HepG2 (cell line): ENCODE results near the gene TOP2A. TPM values are rescaled to one million over a fixed set of nuclear protein-coding genes. Genes with fewer than 3 reads are reported as not detected.

Source experiments
- ARHGAP35 ChIP-seq: sonication (generic); formaldehyde crosslinking; IDR thresholded peaks from 2 replicates; pipeline ENCODE4 v1.9.0; 2022; ENCODE audit warnings: mild to moderate bottlenecking, inconsistent platforms, moderate library complexity, missing genetic modification reagents, borderline replicate concordance
- ATAD3A ChIP-seq: sonication (generic); formaldehyde crosslinking; IDR thresholded peaks from 2 replicates; pipeline ENCODE4 v1.4.0; 2020; ENCODE audit warnings: missing genetic modification reagents
- FOXM1 ChIP-seq: sonication (generic); formaldehyde crosslinking; IDR thresholded peaks from 2 replicates; pipeline ENCODE4 v1.5.0; 2020; ENCODE audit warnings: missing genetic modification reagents
- MED13 ChIP-seq: sonication (generic); formaldehyde crosslinking; IDR thresholded peaks from 2 replicates; pipeline ENCODE4 v1.5.0; 2020; ENCODE audit warnings: missing genetic modification reagents
- NONO ChIP-seq, 2 experiments: fragments of 450-650 bp in 1 of 2; sonication (generic) in 1 of 2; formaldehyde crosslinking in 1 of 2; IDR thresholded peaks in 1 of 2; conservative IDR thresholded peaks in 1 of 2; 2 replicates each; pipeline versions ENCODE4 v1.6.1 to v1.8.0; 2017 to 2022; ENCODE audit warnings: mild to moderate bottlenecking in 1 of 2, missing genetic modification reagents in 1 of 2, moderate library complexity in 1 of 2
- RORA ChIP-seq: sonication (generic); formaldehyde crosslinking; IDR thresholded peaks from 2 replicates; pipeline ENCODE4 v1.5.0; 2020; ENCODE audit warnings: mild to moderate bottlenecking, missing genetic modification reagents, moderate library complexity
- SRSF9 ChIP-seq: fragments of 200-400 bp; formaldehyde crosslinking; IDR thresholded peaks from 2 replicates; pipeline ENCODE4 v1.6.1; 2018; ENCODE audit warnings: borderline replicate concordance, mild to moderate bottlenecking, low read depth, low read length; ENCODE audit not compliant: insufficient read depth, poor library complexity, severe bottlenecking
- TOE1 ChIP-seq: sonication (generic); formaldehyde crosslinking; IDR thresholded peaks from 2 replicates; pipeline ENCODE4 v1.4.0; 2020; ENCODE audit warnings: mild to moderate bottlenecking, missing genetic modification reagents
- ZMYM4 ChIP-seq: sonication (generic); formaldehyde crosslinking; IDR thresholded peaks from 2 replicates; pipeline ENCODE4 v1.8.1; 2023; ENCODE audit warnings: mild to moderate bottlenecking, missing genetic modification reagents
- ZNF138 ChIP-seq: sonication (generic); formaldehyde crosslinking; IDR thresholded peaks from 2 replicates; pipeline ENCODE4 v1.5.0; 2020; ENCODE audit warnings: mild to moderate bottlenecking, low read depth, missing genetic modification reagents
- ZNF652 ChIP-seq: IDR thresholded peaks from 2 replicates; pipeline ENCODE4 v1.6.1; 2016; ENCODE audit warnings: low read depth, borderline replicate concordance
- polyA plus RNA-seq, 8 experiments: library from polyadenylated mRNA; depleted of rRNA in 3 of 8; stranded (reverse) in 7 of 8; unstranded in 1 of 8; fragments of >200 nt; fragmentation: Illumina TruSeq in 4 of 8; extraction: Trizol in 4 of 8; gene quantifications; 2 replicates each; pipeline versions ENCODE4 v1.2.1 to v1.2.3, GENCODE V29; 2011 to 2016; ENCODE audit warnings: low read depth in 4 of 8, missing spikeins in 1 of 8, mixed read lengths in 1 of 8; ENCODE audit not compliant: insufficient read depth in 1 of 8
- total RNA-seq, 5 experiments: library from RNA; depleted of rRNA; stranded (reverse); fragments of >200 nt; fragmentation: Illumina TruSeq; extraction: Trizol; gene quantifications; 2 replicates each; pipeline ENCODE4 v1.2.3, GENCODE V29; 2016; ENCODE audit warnings: low read depth in 1 of 5
- TF ChIP-seq, protein P1 (sequence below): sonication (generic); formaldehyde crosslinking; IDR thresholded peaks from 2 replicates; pipeline ENCODE4 v1.4.0; 2020; ENCODE audit warnings: mild to moderate bottlenecking, missing genetic modification reagents, borderline replicate concordance
- TF ChIP-seq, protein P2 (sequence below): sonication (generic); formaldehyde crosslinking; IDR thresholded peaks from 2 replicates; pipeline ENCODE4 v1.5.0; 2020; ENCODE audit warnings: mild to moderate bottlenecking, missing genetic modification reagents
- TF ChIP-seq, protein P3 (sequence below): sonication (generic); formaldehyde crosslinking; IDR thresholded peaks from 2 replicates; pipeline ENCODE4 v1.8.0; 2022; ENCODE audit warnings: mild to moderate bottlenecking, missing genetic modification reagents; ENCODE audit not compliant: insufficient replicate concordance
- TF ChIP-seq, protein P4 (sequence below): sonication (generic); formaldehyde crosslinking; IDR thresholded peaks from 2 replicates; pipeline ENCODE4 v1.5.0; 2020; ENCODE audit warnings: missing genetic modification reagents

The TOP2A gene
- total and polyA plus RNA-seq, 2 of the 13 experiments (the other 11 are each of a cell fraction or from before 2014, with no cell fraction given) = 108 to 327 TPM

DNA sequence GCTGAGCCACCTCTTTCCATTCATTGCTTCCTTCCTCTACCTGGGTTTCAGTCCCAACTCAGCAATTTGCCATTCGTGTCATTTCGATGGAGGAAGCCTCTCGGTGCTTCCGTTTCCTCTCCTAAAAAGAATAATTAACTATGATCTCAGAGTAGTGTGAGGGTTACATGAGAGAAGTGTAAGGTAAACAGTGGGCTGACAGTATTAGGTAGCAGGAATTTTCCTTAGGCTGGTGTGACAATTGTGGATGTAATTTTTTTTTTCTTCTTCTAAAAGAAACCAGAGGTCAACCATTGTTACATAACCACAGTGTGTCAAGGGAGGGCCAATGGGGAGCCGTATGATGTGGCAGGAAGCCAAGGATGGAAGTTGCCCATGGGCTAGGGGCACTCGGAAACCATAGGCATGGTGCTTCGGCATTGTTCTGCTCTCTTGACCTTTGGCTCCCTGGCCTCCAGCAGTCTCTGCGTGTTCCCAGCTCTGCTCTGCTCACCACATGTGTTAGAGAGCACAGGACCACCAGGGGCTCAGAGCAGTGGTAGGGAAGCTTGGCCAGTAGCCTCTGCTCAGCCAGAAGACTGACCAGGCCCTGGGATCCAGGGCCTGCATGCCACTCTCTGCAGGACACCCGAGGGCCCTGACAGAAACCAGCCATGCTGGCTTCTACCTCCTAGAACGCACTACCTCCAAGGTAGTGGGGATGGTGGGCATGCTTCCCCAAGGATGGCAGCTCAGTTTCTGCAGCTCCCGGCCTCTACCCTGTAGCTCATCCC, 2.0 kb upstream of the TOP2A start (continued):
- TF ChIP-seq, protein P1, sequence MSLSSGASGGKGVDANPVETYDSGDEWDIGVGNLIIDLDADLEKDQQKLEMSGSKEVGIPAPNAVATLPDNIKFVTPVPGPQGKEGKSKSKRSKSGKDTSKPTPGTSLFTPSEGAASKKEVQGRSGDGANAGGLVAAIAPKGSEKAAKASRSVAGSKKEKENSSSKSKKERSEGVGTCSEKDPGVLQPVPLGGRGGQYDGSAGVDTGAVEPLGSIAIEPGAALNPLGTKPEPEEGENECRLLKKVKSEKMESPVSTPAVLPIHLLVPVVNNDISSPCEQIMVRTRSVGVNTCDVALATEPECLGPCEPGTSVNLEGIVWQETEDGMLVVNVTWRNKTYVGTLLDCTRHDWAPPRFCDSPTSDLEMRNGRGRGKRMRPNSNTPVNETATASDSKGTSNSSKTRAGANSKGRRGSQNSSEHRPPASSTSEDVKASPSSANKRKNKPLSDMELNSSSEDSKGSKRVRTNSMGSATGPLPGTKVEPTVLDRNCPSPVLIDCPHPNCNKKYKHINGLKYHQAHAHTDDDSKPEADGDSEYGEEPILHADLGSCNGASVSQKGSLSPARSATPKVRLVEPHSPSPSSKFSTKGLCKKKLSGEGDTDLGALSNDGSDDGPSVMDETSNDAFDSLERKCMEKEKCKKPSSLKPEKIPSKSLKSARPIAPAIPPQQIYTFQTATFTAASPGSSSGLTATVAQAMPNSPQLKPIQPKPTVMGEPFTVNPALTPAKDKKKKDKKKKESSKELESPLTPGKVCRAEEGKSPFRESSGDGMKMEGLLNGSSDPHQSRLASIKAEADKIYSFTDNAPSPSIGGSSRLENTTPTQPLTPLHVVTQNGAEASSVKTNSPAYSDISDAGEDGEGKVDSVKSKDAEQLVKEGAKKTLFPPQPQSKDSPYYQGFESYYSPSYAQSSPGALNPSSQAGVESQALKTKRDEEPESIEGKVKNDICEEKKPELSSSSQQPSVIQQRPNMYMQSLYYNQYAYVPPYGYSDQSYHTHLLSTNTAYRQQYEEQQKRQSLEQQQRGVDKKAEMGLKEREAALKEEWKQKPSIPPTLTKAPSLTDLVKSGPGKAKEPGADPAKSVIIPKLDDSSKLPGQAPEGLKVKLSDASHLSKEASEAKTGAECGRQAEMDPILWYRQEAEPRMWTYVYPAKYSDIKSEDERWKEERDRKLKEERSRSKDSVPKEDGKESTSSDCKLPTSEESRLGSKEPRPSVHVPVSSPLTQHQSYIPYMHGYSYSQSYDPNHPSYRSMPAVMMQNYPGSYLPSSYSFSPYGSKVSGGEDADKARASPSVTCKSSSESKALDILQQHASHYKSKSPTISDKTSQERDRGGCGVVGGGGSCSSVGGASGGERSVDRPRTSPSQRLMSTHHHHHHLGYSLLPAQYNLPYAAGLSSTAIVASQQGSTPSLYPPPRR (CRISPR knock-in tag) = peak; percentile 80; the same call in 1 of the 2 replicates
- TF ChIP-seq MED13 (CRISPR knock-in tag) = peak; percentile 27; the same call in 1 of the 2 replicates
- TF ChIP-seq ATAD3A = no peak
- TF ChIP-seq ZNF138 (CRISPR knock-in tag) = peak; percentile 78; the same call in 1 of the 2 replicates
- 0 out of 2 replicates have a peak, but pooled peaks have one; percentile 54 for TF ChIP-seq ZNF652
- TF ChIP-seq SRSF9 = no peak
- 0 out of 2 replicates have a peak, but pooled peaks have one; percentile 62 for TF ChIP-seq TOE1
- TF ChIP-seq RORA = no peak
- TF ChIP-seq, protein P2, sequence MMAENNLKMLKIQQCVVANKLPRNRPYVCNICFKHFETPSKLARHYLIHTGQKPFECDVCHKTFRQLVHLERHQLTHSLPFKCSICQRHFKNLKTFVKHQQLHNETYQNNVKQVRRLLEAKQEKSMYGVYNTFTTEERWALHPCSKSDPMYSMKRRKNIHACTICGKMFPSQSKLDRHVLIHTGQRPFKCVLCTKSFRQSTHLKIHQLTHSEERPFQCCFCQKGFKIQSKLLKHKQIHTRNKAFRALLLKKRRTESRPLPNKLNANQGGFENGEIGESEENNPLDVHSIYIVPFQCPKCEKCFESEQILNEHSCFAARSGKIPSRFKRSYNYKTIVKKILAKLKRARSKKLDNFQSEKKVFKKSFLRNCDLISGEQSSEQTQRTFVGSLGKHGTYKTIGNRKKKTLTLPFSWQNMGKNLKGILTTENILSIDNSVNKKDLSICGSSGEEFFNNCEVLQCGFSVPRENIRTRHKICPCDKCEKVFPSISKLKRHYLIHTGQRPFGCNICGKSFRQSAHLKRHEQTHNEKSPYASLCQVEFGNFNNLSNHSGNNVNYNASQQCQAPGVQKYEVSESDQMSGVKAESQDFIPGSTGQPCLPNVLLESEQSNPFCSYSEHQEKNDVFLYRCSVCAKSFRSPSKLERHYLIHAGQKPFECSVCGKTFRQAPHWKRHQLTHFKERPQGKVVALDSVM (CRISPR knock-in tag) = peak; percentile 47
- TF ChIP-seq NONO (IDR thresholded peaks at IDR 0.05) = no peak
- peak; percentile 81; the same call in 1 of the 2 replicates for TF ChIP-seq NONO (CRISPR knock-in tag; conservative IDR thresholded peaks at IDR 0.05)
- TF ChIP-seq ZMYM4 (CRISPR knock-in tag) = peak; percentile 88
- no peak for TF ChIP-seq ARHGAP35
- TF ChIP-seq, protein P3, sequence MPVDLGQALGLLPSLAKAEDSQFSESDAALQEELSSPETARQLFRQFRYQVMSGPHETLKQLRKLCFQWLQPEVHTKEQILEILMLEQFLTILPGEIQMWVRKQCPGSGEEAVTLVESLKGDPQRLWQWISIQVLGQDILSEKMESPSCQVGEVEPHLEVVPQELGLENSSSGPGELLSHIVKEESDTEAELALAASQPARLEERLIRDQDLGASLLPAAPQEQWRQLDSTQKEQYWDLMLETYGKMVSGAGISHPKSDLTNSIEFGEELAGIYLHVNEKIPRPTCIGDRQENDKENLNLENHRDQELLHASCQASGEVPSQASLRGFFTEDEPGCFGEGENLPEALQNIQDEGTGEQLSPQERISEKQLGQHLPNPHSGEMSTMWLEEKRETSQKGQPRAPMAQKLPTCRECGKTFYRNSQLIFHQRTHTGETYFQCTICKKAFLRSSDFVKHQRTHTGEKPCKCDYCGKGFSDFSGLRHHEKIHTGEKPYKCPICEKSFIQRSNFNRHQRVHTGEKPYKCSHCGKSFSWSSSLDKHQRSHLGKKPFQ (CRISPR knock-in tag) = no peak
- TF ChIP-seq FOXM1 (CRISPR knock-in tag) = no peak
- TF ChIP-seq, protein P4, sequence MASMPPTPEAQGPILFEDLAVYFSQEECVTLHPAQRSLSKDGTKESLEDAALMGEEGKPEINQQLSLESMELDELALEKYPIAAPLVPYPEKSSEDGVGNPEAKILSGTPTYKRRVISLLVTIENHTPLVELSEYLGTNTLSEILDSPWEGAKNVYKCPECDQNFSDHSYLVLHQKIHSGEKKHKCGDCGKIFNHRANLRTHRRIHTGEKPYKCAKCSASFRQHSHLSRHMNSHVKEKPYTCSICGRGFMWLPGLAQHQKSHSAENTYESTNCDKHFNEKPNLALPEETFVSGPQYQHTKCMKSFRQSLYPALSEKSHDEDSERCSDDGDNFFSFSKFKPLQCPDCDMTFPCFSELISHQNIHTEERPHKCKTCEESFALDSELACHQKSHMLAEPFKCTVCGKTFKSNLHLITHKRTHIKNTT (CRISPR knock-in tag) = no peak
